CD4-positive, CD25-positive, alpha-beta regulatory T cell (primary cell): ENCODE measurements around the gene DNAAF9. TPM values are rescaled to one million over a fixed set of nuclear protein-coding genes. Genes with fewer than 3 reads are reported as not detected.

Source experiments
- ATAC-seq, 2 donors: fragments of 150-1000 bp; cut with Tn5 transposase; one replicate each; pipeline ENCODE4 v1.10.0; 2021; ENCODE audit warnings: low read depth in 2 of 2, moderate number of reproducible peaks in 2 of 2, moderate library complexity in 1 of 2
- DNase-seq, 3 donors: peaks; one replicate each; pipeline versions ENCODE4 v3.0.0 to v3.0.0-alpha.2; 2012 to 2022; ENCODE audit warnings: mixed read lengths in 1 of 3
- H3K27ac ChIP-seq: one replicate; pipeline ENCODE4 v1.7.0; 2013; ENCODE audit warnings: mild to moderate bottlenecking, low read length; ENCODE audit not compliant: insufficient read depth, poor library complexity, severe bottlenecking
- H3K27me3 ChIP-seq: one replicate; pipeline ENCODE4 v1.7.0; 2013; ENCODE audit warnings: low read length; ENCODE audit not compliant: control insufficient read depth, insufficient read depth
- H3K36me3 ChIP-seq: one replicate; pipeline ENCODE4 v1.7.0; 2013; ENCODE audit warnings: mild to moderate bottlenecking, low read length, moderate library complexity; ENCODE audit not compliant: control insufficient read depth, insufficient read depth
- H3K4me1 ChIP-seq: 2 replicates; pipeline ENCODE4 v1.7.0; 2013; ENCODE audit warnings: mild to moderate bottlenecking, low read length; ENCODE audit not compliant: insufficient read depth, control insufficient read depth, poor library complexity, severe bottlenecking
- H3K4me3 ChIP-seq: one replicate; pipeline ENCODE4 v1.7.0; 2013; ENCODE audit warnings: low read depth, mild to moderate bottlenecking, low read length, moderate library complexity
- H3K9me3 ChIP-seq, 2 experiments: 1 replicate in 1 of 2; 2 replicates in 1 of 2; pipeline ENCODE4 v1.7.0; 2013; ENCODE audit warnings: low read length in 2 of 2, mild to moderate bottlenecking in 1 of 2, moderate library complexity in 1 of 2; ENCODE audit not compliant: control insufficient read depth in 2 of 2
- H3K27ac Mint-ChIP-seq, 3 donors: one replicate each; pipeline ENCODE4 v1.8.0; 2020 to 2022; ENCODE audit warnings: mild to moderate bottlenecking in 3 of 3, mixed read lengths in 3 of 3, moderate library complexity in 2 of 3
- H3K27me3 Mint-ChIP-seq: one replicate; pipeline ENCODE4 v1.8.0; 2022; ENCODE audit warnings: mild to moderate bottlenecking, mixed read lengths
- H3K36me3 Mint-ChIP-seq: one replicate; pipeline ENCODE4 v1.8.0; 2020; ENCODE audit warnings: mixed read lengths
- H3K4me1 Mint-ChIP-seq, 4 donors: one replicate each; pipeline ENCODE4 v1.8.0; 2020 to 2022; ENCODE audit warnings: mixed read lengths in 4 of 4, mild to moderate bottlenecking in 1 of 4
- H3K4me3 Mint-ChIP-seq, 4 donors: one replicate each; pipeline ENCODE4 v1.8.0; 2020 to 2022; ENCODE audit warnings: mild to moderate bottlenecking in 4 of 4, mixed read lengths in 4 of 4, moderate library complexity in 3 of 4
- H3K9me3 Mint-ChIP-seq, 7 donors: one replicate each; pipeline ENCODE4 v1.8.0; 2020 to 2022; ENCODE audit warnings: mixed read lengths in 7 of 7, mild to moderate bottlenecking in 3 of 7, moderate library complexity in 2 of 7
- polyA plus RNA-seq, 4 donors: library from polyadenylated mRNA; unstranded; fragments of 300-500 nt; fragmentation: Illumina TruSeq; gene quantifications; one replicate each; pipeline ENCODE4 v1.2.3, GENCODE V29; 2021
- total RNA-seq: library from RNA; stranded (reverse); gene quantifications from one replicate; pipeline ENCODE4 v1.2.3, GENCODE V29; 2022

DNAAF9 gene
- 11.7 TPM for total RNA-seq
- polyA plus RNA-seq = 1 to 10 TPM in 3 of 4 donors, under 1 TPM in 1; 0.73 to 1.9 (median 1.6) TPM

DNA sequence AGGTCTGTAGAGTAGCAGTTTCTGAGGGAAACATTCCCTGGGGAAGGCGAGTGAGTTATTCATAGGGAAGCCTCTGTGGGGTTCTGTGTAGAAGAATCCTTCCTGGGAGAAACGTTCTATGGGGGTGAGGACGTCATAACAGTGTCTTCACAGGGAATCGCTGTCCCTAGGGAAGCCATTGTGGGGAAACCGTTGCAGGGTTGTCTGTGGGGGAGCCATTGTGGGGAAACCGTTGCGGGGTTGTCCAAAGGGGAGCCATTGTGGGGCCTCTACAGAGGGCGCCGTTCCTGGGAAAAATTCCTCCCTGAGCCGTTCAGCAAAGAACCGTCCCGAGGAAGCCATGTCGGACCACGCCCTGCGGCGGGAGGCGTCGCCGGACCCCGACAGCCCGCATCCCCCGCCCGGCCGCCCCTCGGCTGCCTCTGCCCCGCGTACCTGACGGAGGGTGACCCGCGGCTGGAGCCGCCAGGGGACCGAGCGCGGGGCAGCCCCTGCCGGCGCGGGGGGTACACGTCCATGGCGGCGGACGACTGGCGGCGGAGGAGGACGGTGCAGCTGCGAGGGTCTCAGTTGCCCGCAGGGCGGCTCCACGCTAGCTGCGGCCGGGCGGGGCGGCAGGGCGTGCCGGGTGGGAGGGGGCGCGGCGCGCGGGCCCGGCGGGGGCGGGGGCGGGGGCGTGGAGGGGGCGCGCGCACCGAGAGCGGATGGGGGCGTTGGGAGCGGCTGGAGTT, at the start of gene DNAAF9:
TSS of gene DNAAF9 (minus strand) at position 630 of the 731 bp plus-strand sequence. CDS start at position 518, 112 bp downstream.
- H3K36me3 Mint-ChIP-seq = no peaks in the 10 kb centered on the region

DNA sequence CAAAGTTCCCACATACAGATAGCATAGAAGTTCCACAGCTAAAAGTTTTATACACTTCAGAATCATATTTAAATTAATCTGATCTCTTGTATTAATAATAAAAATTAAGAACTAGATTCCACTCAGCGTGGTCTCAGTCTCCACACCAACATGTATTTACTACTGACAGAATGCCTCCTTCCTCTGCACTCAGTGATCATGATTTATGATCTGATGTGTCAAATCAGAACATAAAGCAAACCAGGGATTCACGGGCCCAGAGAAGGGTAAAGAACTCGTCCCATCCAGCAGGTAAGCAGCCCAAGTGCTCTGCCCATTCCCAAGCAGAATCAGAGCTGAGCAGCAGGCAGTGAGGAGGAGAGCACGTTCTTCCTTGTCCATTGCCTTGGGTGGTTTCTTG, 49.2 kb upstream of the DNAAF9 start:
- ATAC-seq (no peak), DNase-seq (no peak)
- H3K4me3 Mint-ChIP-seq = no peak overlapping the region
- no peak overlapping the region for H3K27ac Mint-ChIP-seq
- Histone ChIP-seq H3K27ac (no peak overlapping the region), H3K27me3 (peaks cover 2% of the 10 kb centered on the region), H3K4me3 (no peak overlapping the region), H3K9me3 (no peaks in the 10 kb centered on the region), H3K4me1 (no peaks in the 10 kb centered on the region), H3K36me3 (no peaks in the 10 kb centered on the region)
- peaks cover 18% of the 10 kb centered on the region for H3K27me3 Mint-ChIP-seq
- peaks cover 0 to 2% (median 0%) of the 10 kb centered on the region in 4 donors for H3K4me1 Mint-ChIP-seq
- H3K36me3 Mint-ChIP-seq = no peaks in the 10 kb centered on the region
- peaks cover 0 to 4% (median 0%) of the 10 kb centered on the region in 7 donors for H3K9me3 Mint-ChIP-seq

More for the DNA sequence above, at the start of gene DNAAF9:
- H3K36me3 ChIP-seq = no peaks in the 10 kb centered on the region
- H3K4me3 Mint-ChIP-seq = peak within 1 kb of the TSS; percentile 97 to 100 (median 98)
- peak within 1 kb of the TSS; percentile 97 for H3K4me3 ChIP-seq
- DNase-seq (peak; percentile 66 to 69 (median 67)), ATAC-seq (peak; percentile 51 to 60)
- H3K4me1 Mint-ChIP-seq = peaks cover 22 to 48% (median 37%) of the 10 kb centered on the region in 4 donors
- H3K9me3 ChIP-seq = no peaks in the 10 kb centered on the region
- no peaks in the 10 kb centered on the region for H3K27me3 ChIP-seq
- H3K9me3 Mint-ChIP-seq = no peaks in the 10 kb centered on the region
- peak within 1 kb of the TSS; percentile 81 for H3K27ac ChIP-seq
- H3K27ac Mint-ChIP-seq = peak within 1 kb of the TSS; percentile 90 to 98 (median 98)
- peaks cover 12% of the 10 kb centered on the region for H3K27me3 Mint-ChIP-seq
- peaks cover 29% of the 10 kb centered on the region for H3K4me1 ChIP-seq

DNA sequence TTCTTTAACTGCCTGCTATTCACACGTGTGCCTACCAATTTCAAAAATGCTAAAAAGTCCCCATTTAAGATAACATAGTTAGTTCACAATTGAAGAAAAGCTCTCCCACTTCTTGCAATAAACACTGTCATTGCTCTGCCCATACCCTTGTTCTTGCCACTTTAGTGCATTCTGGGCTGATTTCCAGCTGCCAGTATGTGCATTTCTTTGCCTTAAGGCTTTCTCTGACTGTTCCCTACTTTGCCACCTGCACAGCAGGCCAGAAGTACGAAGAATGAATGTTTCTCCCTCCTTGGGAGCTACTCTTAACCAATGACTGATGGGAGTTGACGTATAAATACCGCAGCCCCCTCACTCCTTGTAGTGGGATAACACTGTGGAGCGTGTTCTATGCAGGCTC, 47.4 kb upstream of the DNAAF9 start:
- ATAC-seq = no peak
- no peaks in the 10 kb centered on the region for H3K4me1 ChIP-seq
- no peak overlapping the region for H3K27ac ChIP-seq
- no peaks in the 10 kb centered on the region for H3K9me3 ChIP-seq
- Mint-ChIP-seq H3K27me3 (peaks cover 26% of the 10 kb centered on the region), H3K4me3 (no peak overlapping the region), H3K27ac (peak overlapping the region in 1 of 3 donors; percentile 12), H3K4me1 (no peaks in the 10 kb centered on the region), H3K36me3 (no peaks in the 10 kb centered on the region), H3K9me3 (peaks cover 0 to 4% (median 0%) of the 10 kb centered on the region in 7 donors)
- H3K36me3 ChIP-seq = no peaks in the 10 kb centered on the region
- H3K4me3 ChIP-seq = no peak overlapping the region
- no peak for DNase-seq
- peaks cover 2% of the 10 kb centered on the region for H3K27me3 ChIP-seq

DNA sequence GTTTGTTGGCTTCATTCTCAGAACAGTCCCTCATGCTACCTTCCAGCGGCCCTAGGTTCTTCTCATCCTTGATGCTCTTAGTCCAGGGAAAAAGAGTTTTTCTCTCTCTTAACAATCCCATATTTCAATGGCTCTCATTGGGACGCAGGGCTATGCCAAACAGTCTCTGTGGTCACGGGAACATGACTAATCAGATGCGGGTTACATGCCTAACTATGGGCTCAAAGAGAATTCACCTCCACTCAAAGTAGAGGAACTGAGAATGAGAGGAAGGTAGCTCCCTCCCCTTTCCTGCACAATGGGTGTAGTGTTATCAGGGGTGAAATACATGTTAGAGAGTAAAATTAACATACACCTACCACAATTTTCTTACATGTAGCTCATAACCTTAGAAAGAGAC, 45.2 kb upstream of the DNAAF9 start:
- Mint-ChIP-seq H3K36me3 (no peaks in the 10 kb centered on the region), H3K4me1 (no peaks in the 10 kb centered on the region), H3K27me3 (peaks cover 29% of the 10 kb centered on the region), H3K9me3 (peaks cover 0 to 4% (median 0%) of the 10 kb centered on the region in 7 donors), H3K27ac (no peak overlapping the region), H3K4me3 (no peak overlapping the region)
- Histone ChIP-seq H3K36me3 (no peaks in the 10 kb centered on the region), H3K4me3 (no peak overlapping the region), H3K9me3 (no peaks in the 10 kb centered on the region), H3K27ac (no peak overlapping the region), H3K4me1 (no peaks in the 10 kb centered on the region), H3K27me3 (peaks cover 2% of the 10 kb centered on the region)
- DNase-seq = no peak
- ATAC-seq = no peak

DNA sequence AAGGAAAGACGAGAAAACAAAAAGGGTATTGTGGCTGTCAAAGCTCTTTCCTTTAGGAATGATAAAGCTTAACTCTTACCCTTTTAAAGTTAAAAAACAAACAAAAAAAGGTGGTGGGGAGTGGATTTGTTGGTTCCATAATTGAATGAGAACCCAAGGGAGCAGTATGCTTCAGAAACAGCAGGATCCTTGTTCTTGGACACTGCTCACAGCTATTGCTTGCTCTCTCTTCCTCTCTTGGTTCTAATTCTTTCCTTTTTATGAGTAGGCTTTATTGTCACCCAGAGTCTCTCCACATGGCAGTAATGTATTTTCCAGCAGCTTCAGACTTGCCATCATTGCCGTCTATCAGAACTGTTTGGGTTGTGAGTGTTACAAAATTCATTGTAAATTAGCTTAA, 44.7 kb upstream of the DNAAF9 start:
- Histone ChIP-seq H3K4me3 (no peak overlapping the region), H3K9me3 (no peaks in the 10 kb centered on the region), H3K27ac (no peak overlapping the region), H3K4me1 (no peaks in the 10 kb centered on the region), H3K27me3 (peaks cover 2% of the 10 kb centered on the region), H3K36me3 (no peaks in the 10 kb centered on the region)
- H3K4me3 Mint-ChIP-seq = no peak overlapping the region
- H3K9me3 Mint-ChIP-seq = peaks cover 0 to 4% (median 0%) of the 10 kb centered on the region in 7 donors
- peaks cover 34% of the 10 kb centered on the region for H3K27me3 Mint-ChIP-seq
- no peak for DNase-seq
- H3K27ac Mint-ChIP-seq = no peak overlapping the region
- ATAC-seq = no peak
- no peaks in the 10 kb centered on the region for H3K36me3 Mint-ChIP-seq
- H3K4me1 Mint-ChIP-seq = peaks cover 0 to 3% (median 0%) of the 10 kb centered on the region in 4 donors

DNA sequence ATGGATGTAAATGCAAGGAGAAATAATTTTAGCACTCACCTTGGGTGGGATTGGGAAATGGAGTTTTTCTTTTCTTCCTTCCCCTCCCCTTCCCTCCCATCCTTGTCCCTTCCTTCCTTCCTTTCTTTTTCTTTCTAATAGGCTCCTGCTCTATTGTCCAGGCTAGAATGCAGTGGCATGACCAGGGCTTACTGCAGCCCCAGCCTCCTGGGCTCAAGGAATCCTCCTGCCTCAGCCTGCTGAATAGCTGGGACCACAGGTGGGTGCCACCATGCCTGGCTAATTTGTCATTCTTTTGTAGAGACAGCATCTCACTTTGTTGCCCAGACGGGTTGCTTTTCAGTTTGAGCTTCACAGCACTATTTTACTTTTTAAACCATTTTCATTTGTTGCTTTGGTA, 41.9 kb upstream of the DNAAF9 start:
- Mint-ChIP-seq H3K36me3 (no peaks in the 10 kb centered on the region), H3K4me3 (no peak overlapping the region), H3K27ac (no peak overlapping the region), H3K4me1 (peaks cover 0 to 3% (median 0%) of the 10 kb centered on the region in 4 donors), H3K27me3 (peaks cover 51% of the 10 kb centered on the region), H3K9me3 (peaks cover 0 to 1% (median 0%) of the 10 kb centered on the region in 7 donors)
- DNase-seq (no peak), ATAC-seq (no peak)
- Histone ChIP-seq H3K4me3 (no peak overlapping the region), H3K4me1 (no peaks in the 10 kb centered on the region), H3K27me3 (peaks cover 2% of the 10 kb centered on the region), H3K36me3 (no peaks in the 10 kb centered on the region), H3K27ac (no peak overlapping the region), H3K9me3 (no peaks in the 10 kb centered on the region)

DNA sequence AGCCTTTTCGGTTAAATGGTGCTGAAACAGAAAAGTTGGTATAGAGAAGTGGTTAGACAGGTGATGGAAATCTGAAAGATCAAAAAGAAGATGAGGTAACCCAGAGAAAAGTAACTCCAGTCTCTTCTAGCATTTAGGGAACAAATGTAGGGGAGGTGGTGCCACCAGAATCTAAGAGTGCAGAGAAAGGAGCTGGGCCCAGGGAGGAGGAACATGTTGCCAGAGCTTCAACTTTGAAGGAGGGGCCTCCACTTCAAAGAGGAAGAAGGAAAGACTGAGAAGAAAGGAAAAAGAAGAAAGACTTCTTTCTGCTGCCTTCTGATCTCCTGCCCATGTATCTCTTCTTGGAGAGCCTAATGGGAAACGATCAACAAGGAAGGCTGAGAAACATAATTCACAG, 39.9 kb upstream of the DNAAF9 start:
- peaks cover 2% of the 10 kb centered on the region for H3K27me3 ChIP-seq
- Mint-ChIP-seq H3K4me3 (no peak overlapping the region), H3K27me3 (peaks cover 47% of the 10 kb centered on the region), H3K9me3 (no peaks in the 10 kb centered on the region), H3K36me3 (no peaks in the 10 kb centered on the region), H3K4me1 (peaks cover 0 to 3% (median 0%) of the 10 kb centered on the region in 4 donors), H3K27ac (no peak overlapping the region)
- H3K9me3 ChIP-seq = no peaks in the 10 kb centered on the region
- H3K27ac ChIP-seq = no peak overlapping the region
- no peaks in the 10 kb centered on the region for H3K36me3 ChIP-seq
- ATAC-seq (no peak), DNase-seq (no peak)
- H3K4me3 ChIP-seq = no peak overlapping the region
- no peaks in the 10 kb centered on the region for H3K4me1 ChIP-seq

DNA sequence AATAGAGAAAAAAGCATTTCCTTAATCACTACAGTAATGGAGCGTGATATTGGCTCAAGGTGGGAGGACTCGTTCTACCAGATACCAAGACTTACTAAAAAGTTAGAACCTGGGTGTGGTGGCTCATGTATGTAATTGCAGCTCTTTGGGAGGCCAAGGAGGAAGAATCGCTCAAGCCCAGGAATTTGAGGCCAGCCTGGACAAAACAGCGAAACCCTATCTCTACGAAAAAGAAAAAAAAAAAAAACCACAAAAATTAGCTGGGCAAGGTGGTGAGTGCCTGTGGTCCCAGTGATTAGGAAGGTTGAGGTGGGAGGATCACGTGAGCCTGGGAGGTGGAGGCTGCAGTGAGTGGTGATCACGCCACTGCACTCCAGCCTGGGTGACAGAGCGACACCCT, 39.3 kb upstream of the DNAAF9 start:
- Histone ChIP-seq H3K27me3 (no peaks in the 10 kb centered on the region), H3K4me3 (no peak overlapping the region), H3K36me3 (no peaks in the 10 kb centered on the region), H3K4me1 (no peaks in the 10 kb centered on the region), H3K27ac (no peak overlapping the region), H3K9me3 (no peaks in the 10 kb centered on the region)
- Mint-ChIP-seq H3K4me1 (peaks cover 0 to 3% (median 0%) of the 10 kb centered on the region in 4 donors), H3K9me3 (no peaks in the 10 kb centered on the region), H3K27ac (no peak overlapping the region), H3K4me3 (peak overlapping the region in 1 of 4 donors; percentile 32), H3K36me3 (no peaks in the 10 kb centered on the region), H3K27me3 (peaks cover 46% of the 10 kb centered on the region)
- DNase-seq (no peak), ATAC-seq (no peak)
